Osteoblast (primary cell): ENCODE measurements around the gene MID2. TPM values are rescaled to one million over a fixed set of nuclear protein-coding genes. Genes with fewer than 3 reads are reported as not detected.

ENCODE experiments used
- DNase-seq: peaks from one replicate; pipeline ENCODE4 v3.0.0; 2011; ENCODE audit warnings: low spot score, mixed read lengths; ENCODE audit not compliant: insufficient read length; ENCODE audit errors: missing footprints
- H2AFZ ChIP-seq: 2 replicates; pipeline ENCODE4 v1.6.0; 2011; ENCODE audit warnings: mild to moderate bottlenecking, low read length
- H3K27ac ChIP-seq: 2 replicates; pipeline ENCODE4 v1.5.1; 2011; ENCODE audit warnings: mild to moderate bottlenecking, low read depth, low read length, moderate library complexity
- H3K27me3 ChIP-seq: 2 replicates; pipeline ENCODE4 v1.6.0; 2012; ENCODE audit warnings: mild to moderate bottlenecking, control low read depth, inconsistent platforms, low read length, moderate library complexity; ENCODE audit not compliant: insufficient read depth
- H3K36me3 ChIP-seq: 2 replicates; pipeline ENCODE4 v1.5.1; 2011; ENCODE audit warnings: mild to moderate bottlenecking, low read length, control low read depth, moderate library complexity; ENCODE audit not compliant: insufficient read depth
- H3K4me1 ChIP-seq: 2 replicates; pipeline ENCODE4 v1.5.1; 2011; ENCODE audit warnings: mild to moderate bottlenecking, low read length, control low read depth, moderate library complexity; ENCODE audit not compliant: insufficient read depth
- H3K4me2 ChIP-seq: 2 replicates; pipeline ENCODE4 v1.6.0; 2011; ENCODE audit warnings: mild to moderate bottlenecking, low read length; ENCODE audit not compliant: insufficient read depth
- H3K4me3 ChIP-seq: fragments of 200-600 bp; sonication (generic); 3 replicates; pipeline ENCODE4 v1.5.1; 2012; ENCODE audit warnings: mild to moderate bottlenecking, low read length, inconsistent platforms; ENCODE audit not compliant: insufficient read depth
- H3K79me2 ChIP-seq: 2 replicates; pipeline ENCODE4 v1.6.0; 2012; ENCODE audit warnings: mild to moderate bottlenecking, low read length, control low read depth, inconsistent platforms; ENCODE audit not compliant: insufficient read depth
- H3K9me3 ChIP-seq: 2 replicates; pipeline ENCODE4 v1.5.1; 2011; ENCODE audit warnings: low read depth, low read length, control low read depth
- H4K20me1 ChIP-seq: 2 replicates; pipeline ENCODE4 v1.6.0; 2012; ENCODE audit warnings: mild to moderate bottlenecking, low read length, control low read depth; ENCODE audit not compliant: insufficient read depth
- total RNA-seq: library from RNA; depleted of rRNA; stranded (reverse); fragments of >200 nt; gene quantifications from 2 replicates; pipeline ENCODE4 v1.2.3, GENCODE V29; 2012
- TF ChIP-seq, protein P1 (sequence below): IDR thresholded peaks from 2 replicates; pipeline ENCODE4 v1.5.1; 2011; ENCODE audit warnings: mild to moderate bottlenecking, low read depth, low read length, moderate library complexity; ENCODE audit errors: extremely low read depth

Gene MID2
- total RNA-seq, 1 donor, result 19.9 TPM

DNA sequence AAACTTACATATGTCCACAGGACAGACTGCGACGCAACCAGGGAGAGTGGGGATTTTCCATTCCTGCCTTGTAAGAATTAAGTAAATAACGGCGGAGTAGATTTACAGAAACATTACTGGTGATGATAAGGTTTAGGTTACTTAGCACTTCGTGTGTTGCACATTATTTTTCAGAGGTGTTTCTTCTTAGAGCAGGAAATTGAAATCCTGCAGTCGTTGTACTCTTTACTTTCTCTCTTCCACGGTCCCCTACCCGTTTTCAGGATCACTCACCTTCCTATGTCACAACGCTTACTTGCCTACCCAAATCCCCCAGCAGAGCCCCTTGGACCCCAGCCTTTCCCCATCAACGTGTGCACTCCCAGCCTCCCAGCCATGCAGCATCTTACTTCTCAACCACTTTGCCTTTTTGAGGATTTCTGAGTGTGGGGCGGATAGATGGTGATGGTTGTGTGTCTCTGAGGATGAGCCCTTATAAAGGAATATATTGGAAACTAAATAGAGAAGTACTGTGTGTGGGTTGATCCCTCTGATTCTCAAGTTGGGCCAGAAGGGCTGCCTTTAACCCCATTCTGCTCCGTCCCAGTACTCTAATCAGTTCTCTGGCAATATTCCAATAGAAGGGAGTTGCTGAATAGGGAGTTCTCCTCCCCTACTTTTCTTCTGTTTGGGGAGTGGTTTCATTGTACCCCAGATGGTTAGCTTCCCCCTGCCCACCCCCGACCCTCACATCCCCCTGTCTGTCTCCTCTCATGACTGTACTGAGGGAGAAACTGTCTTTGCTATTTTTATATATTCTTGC is 1.6 kb downstream of the MID2 start:
- no peaks in the 10 kb centered on the region for H3K9me3 ChIP-seq
- H3K4me2 ChIP-seq, result peak overlapping the region; percentile 87
- peaks cover 18% of the 10 kb centered on the region for H3K27me3 ChIP-seq
- peak overlapping the region; percentile 50 for H2AFZ ChIP-seq
- H4K20me1 ChIP-seq, result peaks cover 3% of the 10 kb centered on the region
- H3K79me2 ChIP-seq, result peaks cover 21% of the 10 kb centered on the region
- H3K4me1 ChIP-seq, result peaks cover 8% of the 10 kb centered on the region
- DNase-seq, result peak; percentile 88
- TF ChIP-seq, protein P1, sequence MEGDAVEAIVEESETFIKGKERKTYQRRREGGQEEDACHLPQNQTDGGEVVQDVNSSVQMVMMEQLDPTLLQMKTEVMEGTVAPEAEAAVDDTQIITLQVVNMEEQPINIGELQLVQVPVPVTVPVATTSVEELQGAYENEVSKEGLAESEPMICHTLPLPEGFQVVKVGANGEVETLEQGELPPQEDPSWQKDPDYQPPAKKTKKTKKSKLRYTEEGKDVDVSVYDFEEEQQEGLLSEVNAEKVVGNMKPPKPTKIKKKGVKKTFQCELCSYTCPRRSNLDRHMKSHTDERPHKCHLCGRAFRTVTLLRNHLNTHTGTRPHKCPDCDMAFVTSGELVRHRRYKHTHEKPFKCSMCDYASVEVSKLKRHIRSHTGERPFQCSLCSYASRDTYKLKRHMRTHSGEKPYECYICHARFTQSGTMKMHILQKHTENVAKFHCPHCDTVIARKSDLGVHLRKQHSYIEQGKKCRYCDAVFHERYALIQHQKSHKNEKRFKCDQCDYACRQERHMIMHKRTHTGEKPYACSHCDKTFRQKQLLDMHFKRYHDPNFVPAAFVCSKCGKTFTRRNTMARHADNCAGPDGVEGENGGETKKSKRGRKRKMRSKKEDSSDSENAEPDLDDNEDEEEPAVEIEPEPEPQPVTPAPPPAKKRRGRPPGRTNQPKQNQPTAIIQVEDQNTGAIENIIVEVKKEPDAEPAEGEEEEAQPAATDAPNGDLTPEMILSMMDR, result no peak
- H3K36me3 ChIP-seq, result no peaks in the 10 kb centered on the region
- peak overlapping the region; percentile 70 for H3K4me3 ChIP-seq
- peak overlapping the region; percentile 63 for H3K27ac ChIP-seq

DNA sequence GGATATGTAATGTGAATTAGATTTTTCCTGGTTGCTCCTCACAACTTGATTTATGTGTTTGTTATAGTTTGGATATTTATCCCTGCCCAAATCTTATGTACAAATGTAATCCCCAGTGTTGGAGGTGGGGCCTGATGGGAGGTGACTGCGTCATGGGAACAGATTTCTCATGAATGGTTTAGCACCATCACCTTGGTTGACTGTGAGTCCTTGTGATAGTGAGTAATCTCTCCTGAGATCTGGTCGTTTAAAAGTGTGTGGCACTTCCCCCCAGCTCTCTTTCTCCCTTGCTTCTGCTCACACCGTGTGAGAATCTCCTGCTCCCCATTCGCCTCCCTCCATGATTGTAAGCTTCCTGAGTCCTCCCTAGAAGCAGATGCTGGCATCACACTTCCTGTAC is 2.2 kb downstream of the MID2 start:
- H4K20me1 ChIP-seq, result peaks cover 3% of the 10 kb centered on the region
- no peak overlapping the region for H2AFZ ChIP-seq
- no peak overlapping the region for H3K4me3 ChIP-seq
- no peaks in the 10 kb centered on the region for H3K9me3 ChIP-seq
- peaks cover 8% of the 10 kb centered on the region for H3K4me1 ChIP-seq
- TF ChIP-seq, protein P1, result no peak
- H3K79me2 ChIP-seq, result peaks cover 21% of the 10 kb centered on the region
- peaks cover 18% of the 10 kb centered on the region for H3K27me3 ChIP-seq
- peak; percentile 43 for DNase-seq
- no peaks in the 10 kb centered on the region for H3K36me3 ChIP-seq
- H3K27ac ChIP-seq, result no peak overlapping the region
- H3K4me2 ChIP-seq, result no peak overlapping the region

DNA sequence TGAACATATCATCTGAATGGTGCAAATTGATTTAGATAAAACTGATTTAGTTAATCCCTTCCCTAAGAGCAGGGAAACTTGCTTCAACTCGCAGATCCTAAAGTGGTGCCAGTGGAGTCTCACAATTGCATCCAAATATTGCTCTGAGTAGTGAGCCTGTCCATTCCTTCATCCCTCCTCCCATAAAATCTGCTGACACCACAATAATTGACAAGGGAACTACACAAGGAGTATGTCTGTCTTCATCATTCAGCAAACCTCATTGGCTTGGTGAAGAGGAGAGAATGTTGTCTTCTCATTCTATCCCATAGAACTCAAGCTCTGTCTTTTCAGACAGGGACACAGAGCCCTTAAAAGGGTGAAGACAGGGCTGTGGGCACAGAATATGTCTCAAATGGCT is 4.2 kb downstream of the MID2 start:
- Histone ChIP-seq H2AFZ (no peak overlapping the region), H3K79me2 (peaks cover 21% of the 10 kb centered on the region), H3K36me3 (no peaks in the 10 kb centered on the region), H3K27me3 (peaks cover 11% of the 10 kb centered on the region), H3K27ac (no peak overlapping the region), H3K9me3 (no peaks in the 10 kb centered on the region), H3K4me1 (peaks cover 8% of the 10 kb centered on the region), H4K20me1 (peaks cover 3% of the 10 kb centered on the region), H3K4me3 (no peak overlapping the region), H3K4me2 (no peak overlapping the region)
- no peak for DNase-seq
- TF ChIP-seq, protein P1, result no peak

DNA sequence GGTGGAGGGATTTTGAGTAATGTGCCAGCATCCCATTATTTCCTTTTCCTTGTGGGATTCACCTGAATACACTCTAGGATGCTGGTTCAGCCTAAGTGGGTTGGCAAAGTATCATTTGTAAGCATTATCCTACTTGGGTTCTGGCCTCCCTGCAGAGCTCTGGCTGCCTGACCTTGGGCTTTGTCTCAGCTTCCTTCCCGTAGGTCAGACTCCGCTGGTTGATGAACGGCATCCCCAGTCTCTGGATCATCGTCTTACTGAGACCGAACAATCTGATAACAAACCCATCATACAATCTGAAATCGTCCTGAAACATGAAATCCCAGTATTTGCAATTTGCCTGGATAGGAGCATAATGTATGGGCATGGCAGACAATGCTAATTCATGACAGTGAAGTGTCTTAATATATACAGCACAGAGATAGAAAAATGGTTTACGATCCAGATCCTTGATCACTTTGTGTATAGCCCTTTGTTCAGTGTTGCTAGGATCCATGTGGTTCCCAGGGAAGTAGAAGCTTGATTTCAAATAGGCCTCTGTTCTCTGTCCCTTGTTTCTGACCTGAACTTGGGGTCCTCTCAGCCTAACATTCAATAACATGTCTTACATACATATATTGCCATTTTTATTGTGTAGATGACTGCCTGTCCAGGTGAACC is 5.5 kb downstream of the MID2 start:
- DNase-seq, result no peak
- H3K36me3 ChIP-seq, result no peaks in the 10 kb centered on the region
- H4K20me1 ChIP-seq, result peaks cover 3% of the 10 kb centered on the region
- H3K9me3 ChIP-seq, result no peaks in the 10 kb centered on the region
- no peak overlapping the region for H2AFZ ChIP-seq
- H3K4me1 ChIP-seq, result peaks cover 8% of the 10 kb centered on the region
- H3K27me3 ChIP-seq, result peaks cover 9% of the 10 kb centered on the region
- TF ChIP-seq, protein P1, result no peak
- no peak overlapping the region for H3K27ac ChIP-seq
- peaks cover 21% of the 10 kb centered on the region for H3K79me2 ChIP-seq
- no peak overlapping the region for H3K4me2 ChIP-seq
- no peak overlapping the region for H3K4me3 ChIP-seq
